Epidermal melanocyte (primary cell): Measurements from ENCODE around the gene OR8G1.
"Not testable (repeated sequence)": the region's sequence is repeated elsewhere in the genome, so short reads cannot be mapped to it uniquely, and the experiment has no call there.

ENCODE experiments used
- DNase-seq: peaks from one replicate; pipeline ENCODE4 v3.0.0; 2011; ENCODE audit warnings: low spot score; ENCODE audit not compliant: insufficient read length

The OR8G1 gene

GRCh38 chr11:124240621-124241397, at the start of gene OR8G1:
TSS of gene OR8G1 (plus strand) at chr11:124241095. CDS start at chr11:124249676, 8,581 bp downstream.
- no peak for DNase-seq

GRCh38 chr11:124193221-124194010, 47.5 kb upstream of the OR8G1 start:
- DNase-seq = no peak

DNA sequence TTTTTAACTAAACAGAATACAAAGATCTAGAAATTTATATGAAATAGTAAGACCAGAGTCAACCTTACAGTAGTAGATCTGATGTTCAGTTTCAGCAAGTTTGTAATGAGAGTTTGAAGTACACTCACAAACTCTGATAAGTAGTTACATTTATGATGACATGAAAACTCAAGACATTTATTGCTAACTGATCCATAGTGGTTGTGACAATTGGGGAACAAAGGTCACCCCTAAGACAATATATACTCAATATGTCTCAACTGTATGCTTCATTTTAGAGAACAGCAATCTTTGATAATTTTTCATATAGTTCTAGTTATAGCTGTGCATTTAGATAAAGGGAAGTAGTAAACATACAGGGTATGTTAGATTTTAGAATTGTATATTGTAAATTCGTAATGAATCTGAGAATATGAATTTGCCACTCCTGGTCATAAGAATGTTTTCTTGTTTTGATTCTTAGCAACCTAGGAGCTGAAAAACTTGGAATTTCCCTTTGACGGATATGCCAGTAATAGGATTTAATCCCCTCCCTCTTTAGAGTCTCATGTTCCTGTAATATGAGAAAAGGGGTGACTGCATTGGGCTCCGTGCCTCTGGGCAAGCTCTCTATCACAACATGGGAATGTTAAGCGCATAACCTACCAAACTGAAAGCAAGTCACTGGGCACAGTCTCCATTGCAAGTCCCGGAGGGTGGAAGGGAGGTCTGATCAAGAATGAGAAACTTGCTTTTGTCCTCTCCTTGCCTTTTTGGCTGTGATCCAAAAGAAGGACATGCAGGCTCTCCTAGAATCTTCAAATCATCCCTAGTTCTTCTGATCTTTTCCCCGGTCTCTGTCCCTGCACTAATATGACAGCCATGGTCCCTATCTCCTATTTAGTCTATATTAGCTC, 46.4 kb upstream of the OR8G1 start:
- DNase-seq = no peak

DNA sequence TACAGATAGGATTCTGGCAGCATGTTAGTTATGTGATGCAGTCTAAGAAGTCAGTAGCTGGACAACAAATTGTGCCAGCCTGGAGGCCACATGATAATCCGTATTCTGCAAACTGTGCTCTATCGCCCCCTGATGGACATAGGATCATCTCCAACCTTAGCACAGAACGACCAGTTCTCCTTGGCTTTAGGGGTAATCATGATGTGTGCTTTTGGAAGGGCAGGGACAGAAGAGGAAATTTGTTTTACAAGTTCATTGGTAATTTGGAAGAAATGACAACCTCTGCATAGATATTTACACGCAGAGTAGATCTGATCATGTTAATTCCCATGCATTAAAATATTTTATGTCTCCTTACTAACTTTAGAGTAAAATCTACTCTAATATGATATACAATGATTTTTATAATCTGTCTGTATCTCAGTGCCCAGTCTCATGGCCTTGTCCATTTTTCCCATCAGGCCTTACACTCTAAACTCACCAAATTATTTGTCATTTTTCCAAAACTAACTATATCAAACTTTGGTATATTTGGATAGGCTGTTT, 45.6 kb upstream of the OR8G1 start:
- DNase-seq = no peak

- DNase-seq = no peak
These were observed 42.9 kb upstream of the OR8G1 start for GRCh38 chr11:124197999-124198398.

GRCh38 chr11:124198897-124199296, 42.0 kb upstream of the OR8G1 start:
- no peak for DNase-seq

GRCh38 chr11:124199702-124200101, 41.2 kb upstream of the OR8G1 start:
- DNase-seq = no peak

GRCh38 chr11:124200671-124201070, 40.2 kb upstream of the OR8G1 start:
- no peak for DNase-seq

DNA sequence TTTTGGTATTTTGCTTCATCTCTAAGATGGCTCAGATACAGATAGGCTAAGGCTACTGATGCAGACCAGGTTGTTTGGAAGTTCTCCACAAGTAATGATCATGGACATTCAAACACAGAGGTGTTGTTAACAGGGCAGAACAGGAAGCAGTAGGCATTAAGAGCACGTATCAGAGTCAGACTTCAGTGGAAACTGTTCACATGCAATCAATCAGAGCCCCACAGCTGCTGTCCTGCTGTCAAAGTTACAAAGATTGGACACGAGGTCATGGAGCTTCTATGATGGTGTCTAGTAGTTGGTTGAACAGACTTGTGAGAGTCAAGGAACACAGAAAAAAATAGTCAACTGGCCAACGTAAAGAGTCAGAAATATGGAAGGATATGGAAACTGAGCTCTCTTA, 37.9 kb upstream of the OR8G1 start:
- DNase-seq = no peak

- DNase-seq = no peak
These were observed 36.9 kb upstream of the OR8G1 start for GRCh38 chr11:124204008-124204407.

- DNase-seq = no peak
These were observed 33.6 kb upstream of the OR8G1 start for GRCh38 chr11:124207102-124207792.

DNA sequence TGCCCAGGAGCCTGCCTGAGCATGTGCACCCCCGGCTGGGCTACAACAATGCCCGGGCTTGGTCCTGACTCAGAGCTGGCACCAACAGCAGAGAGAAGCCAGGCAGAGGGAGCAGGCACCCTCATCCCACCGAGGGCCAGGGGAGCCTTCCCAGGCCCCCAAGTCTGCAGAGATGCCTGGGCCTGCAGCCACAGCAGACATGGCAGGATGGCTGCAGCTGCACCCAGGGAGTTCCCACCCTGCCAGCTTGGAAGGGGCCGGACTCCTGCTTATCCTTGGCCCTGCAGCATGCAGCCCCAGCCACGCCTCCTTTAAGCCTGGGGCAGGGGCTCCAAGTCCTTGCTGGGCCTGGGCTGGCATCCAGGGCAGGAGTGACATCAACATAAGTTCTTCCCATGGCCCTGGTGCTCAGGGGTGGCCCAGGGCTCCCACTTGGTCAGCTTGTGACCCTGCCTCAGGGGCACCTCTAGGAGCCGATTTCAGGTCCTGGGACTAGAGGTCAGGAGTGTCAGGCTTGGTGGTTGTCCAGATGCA, 31.0 kb upstream of the OR8G1 start:
- no peak for DNase-seq

DNA sequence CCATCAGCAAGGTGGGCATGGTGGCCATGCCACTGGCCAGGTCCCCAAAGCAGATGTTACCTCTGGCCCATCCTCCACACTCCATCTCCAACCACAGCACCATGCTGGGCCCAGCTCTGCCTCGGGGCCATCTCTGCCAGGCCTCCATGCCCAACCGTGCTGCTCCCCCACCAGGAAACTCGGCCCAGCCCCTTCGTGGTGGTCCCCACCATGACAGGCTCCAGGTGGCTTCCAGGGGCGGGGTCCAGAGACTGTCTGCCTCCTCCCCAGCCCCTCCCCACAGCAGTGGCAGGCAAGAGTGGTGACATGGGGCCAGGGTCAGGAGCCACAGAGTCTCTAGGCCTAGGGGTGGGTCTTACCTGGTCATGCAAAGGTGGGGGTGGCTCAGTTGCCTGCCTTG, 30.5 kb upstream of the OR8G1 start:
- DNase-seq = no peak

DNA sequence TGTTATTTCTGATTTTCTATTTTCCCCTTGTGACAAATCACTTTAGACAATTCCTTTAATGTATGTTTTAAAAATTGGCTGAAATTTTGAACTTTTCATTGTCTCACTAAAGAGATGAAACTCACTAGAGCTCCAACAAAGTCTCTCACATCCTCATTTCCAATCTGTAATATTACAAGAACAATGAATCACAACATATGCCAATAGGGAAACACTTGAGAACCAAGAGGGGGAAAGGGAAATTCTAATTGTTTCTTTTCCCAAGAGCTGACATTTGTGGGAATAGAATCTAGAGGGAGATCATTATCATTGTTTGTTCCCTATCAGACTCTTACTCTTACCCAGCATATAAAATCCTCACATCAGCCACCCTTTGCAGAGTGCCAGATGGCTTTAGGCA, 29.6 kb upstream of the OR8G1 start:
- no peak for DNase-seq

- no peak for DNase-seq
These were observed 26.9 kb upstream of the OR8G1 start for GRCh38 chr11:124214027-124214426.

- no peak for DNase-seq
These were observed 21.8 kb upstream of the OR8G1 start for GRCh38 chr11:124219126-124219525.

- DNase-seq = no peak
These were observed 18.5 kb upstream of the OR8G1 start for GRCh38 chr11:124222407-124222806.

GRCh38 chr11:124224618-124225423, 16.1 kb upstream of the OR8G1 start:
- DNase-seq = not testable (repeated sequence)

DNA sequence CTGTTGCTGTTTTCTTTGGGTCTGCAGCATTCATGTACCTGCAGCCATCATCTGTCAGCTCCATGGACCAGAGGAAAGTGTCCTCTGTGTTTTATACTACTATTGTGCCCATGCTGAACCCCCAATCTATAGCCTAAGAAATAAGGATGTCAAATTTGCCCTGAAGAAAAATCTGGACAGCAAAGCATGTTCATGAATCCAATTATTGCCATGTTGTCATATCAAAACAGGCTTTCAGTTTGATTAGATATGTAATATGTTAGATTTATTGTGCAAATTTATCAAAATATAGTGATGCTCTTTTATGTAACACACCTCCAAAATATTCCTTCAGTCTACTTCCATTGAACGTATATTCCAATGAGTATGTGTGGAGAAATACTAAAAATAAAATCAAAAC, 15.4 kb upstream of the OR8G1 start:
- DNase-seq = no peak

GRCh38 chr11:124233376-124233775, 7.5 kb upstream of the OR8G1 start:
- DNase-seq = no peak
